Stimulated activated CD8-positive, alpha-beta memory T cell treated with anti-CD3 and anti-CD28 coated beads, Interleukin-4, amount 100 ng/mL, for 4 hours (primary cell): ENCODE data around the gene PTK6.

ENCODE experiments used
- DNase-seq, 2 donors: peaks; one replicate each; pipeline ENCODE4 v3.0.0-alpha.2; 2020; ENCODE audit warnings: low read depth in 2 of 2, low spot score in 1 of 2

PTK6 gene

DNA sequence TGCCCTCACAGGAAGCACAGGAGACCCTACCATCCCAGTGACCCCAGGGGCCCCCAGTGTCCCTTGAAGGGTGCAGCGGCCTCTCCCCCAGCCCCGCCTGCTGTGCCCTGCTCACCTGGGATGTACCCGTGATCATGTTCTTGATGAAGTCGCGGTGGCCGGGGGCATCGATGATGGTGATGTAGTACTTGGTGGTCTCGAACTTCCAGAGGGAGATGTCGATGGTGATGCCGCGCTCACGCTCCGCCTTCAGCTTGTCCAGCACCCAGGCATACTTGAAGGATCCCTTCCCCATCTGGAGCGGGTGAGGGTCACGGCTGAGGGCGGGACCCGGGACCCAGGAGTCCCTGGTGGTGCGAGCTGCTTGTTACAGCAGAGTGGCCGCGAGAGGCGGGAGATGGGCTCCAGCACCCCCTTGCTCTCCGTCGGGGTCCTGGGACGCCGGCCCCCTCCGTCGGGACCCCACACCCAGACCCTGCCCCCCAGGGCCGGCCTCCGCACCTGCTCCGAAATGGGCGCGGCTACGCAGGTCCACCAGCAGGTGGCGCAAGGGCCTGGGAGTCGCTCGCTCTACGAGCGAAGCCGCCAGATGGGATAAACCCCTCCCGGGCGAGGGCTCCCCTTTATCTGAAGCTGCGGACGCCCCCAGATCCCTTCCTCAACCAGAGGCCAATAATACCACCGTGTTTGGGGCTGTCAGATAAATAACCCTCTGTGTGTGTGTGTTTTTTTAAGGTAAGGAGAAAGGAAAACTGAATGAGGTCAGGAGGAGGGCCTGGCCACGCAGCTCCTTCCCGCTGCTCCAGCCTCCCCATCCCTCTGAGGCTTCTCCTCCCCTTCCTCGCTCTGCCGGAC, 41.2 kb downstream of the PTK6 start:
- DNase-seq = peak; percentile 40 to 52

- DNase-seq = no peak
These were observed 41.9 kb downstream of the PTK6 start for GRCh38 chr20:63495167-63495720.

GRCh38 chr20:63494420-63495166, 42.6 kb downstream of the PTK6 start:
- DNase-seq = no peak

GRCh38 chr20:63494084-63494419, 43.1 kb downstream of the PTK6 start:
- no peak for DNase-seq

- DNase-seq = no peak
These were observed 43.6 kb downstream of the PTK6 start for GRCh38 chr20:63493563-63494020.

- no peak for DNase-seq
These were observed 44.2 kb downstream of the PTK6 start for GRCh38 chr20:63492982-63493381.

GRCh38 chr20:63492518-63492917, 44.7 kb downstream of the PTK6 start:
- DNase-seq = no peak

DNA sequence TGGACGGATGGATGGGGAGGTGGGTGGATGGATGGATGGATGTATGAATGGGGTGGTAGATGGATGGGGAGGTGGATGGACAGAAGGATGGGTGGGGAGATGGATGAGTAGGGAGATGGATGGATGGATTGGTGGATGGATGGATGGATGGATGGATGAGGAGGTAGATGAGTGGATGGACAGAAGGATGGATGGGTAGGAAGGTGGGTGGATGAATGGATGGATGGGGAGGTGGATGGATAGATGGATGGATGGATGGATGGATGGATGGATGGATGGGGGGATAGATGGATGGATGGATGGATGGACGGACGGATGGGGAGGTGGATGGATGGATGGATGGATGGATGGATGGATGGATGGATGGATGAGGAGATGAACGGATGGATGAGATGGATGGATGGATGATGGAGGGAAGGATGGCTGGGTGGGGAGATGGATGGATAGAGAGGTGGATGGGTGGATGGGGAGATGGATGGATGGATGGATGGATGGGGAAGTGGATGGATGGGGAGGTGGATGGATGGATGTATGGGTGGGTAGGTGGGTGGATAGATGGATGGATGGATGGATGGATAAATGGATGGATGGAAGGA, 45.4 kb downstream of the PTK6 start:
- no peak for DNase-seq

GRCh38 chr20:63491078-63491477, 46.1 kb downstream of the PTK6 start:
- DNase-seq = no peak

DNA sequence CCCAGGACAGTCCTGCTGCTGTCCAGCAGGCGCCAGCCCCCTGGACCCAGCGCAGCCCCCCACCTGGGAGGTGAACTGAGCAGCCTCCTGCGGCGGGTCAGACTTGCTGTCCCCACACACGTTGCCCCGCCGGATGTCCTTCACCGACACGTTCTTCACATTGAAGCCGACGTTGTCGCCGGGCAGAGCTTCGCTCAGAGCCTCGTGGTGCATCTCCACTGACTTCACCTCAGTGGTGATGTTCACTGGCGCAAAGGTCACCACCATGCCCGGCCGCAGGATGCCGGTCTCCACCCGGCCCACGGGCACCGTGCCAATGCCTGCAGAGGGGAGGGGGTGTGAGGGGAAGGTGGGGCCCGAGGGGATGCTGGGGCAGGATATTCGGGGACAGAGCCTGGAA, 46.8 kb downstream of the PTK6 start:
- DNase-seq = no peak

DNA sequence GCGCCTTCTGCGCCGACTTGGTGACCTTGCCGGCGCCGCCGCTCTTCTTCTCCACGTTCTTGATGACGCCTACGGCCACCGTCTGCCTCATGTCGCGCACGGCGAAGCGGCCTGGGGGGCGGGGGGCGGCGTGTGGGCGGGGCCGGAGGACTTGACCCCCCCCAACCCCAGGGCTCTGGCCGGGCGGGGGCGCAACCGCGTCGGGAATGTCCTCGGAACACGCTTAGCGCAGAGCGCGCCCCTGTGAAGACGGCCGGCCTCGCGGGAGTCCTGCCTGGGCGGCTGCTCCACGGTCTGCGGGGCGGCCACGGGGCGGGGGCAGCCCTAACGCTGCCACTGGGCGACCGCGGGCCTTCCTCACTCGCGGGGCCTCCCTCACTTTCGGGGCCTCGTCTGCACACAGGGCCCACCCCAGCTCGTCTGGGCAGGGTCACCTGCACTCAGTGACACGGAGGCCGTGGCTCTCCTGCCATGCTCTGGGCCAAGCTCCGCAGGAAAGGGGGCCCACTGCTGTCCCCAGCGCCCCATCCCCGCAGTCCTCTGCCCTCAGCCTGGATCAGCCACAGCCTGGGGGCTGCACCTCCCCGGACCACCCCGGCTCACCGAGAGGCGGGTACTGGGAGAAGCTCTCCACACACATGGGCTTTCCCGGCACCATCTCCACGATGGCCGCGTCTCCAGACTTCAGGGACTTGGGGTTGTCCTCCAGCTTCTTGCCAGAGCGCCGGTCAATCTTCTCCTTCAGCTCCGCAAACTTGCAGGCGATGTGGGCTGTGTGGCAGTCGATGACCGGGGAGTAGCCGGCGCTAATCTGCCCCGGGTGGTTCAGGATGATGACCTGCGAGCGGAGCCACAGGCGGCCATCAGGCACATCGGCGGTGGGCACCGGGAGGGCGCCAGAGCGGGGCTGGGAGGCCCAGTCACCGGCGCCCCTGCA, 48.6 kb downstream of the PTK6 start:
- no peak for DNase-seq

- no peak for DNase-seq
These were observed 49.4 kb downstream of the PTK6 start for GRCh38 chr20:63487781-63488241.

DNA sequence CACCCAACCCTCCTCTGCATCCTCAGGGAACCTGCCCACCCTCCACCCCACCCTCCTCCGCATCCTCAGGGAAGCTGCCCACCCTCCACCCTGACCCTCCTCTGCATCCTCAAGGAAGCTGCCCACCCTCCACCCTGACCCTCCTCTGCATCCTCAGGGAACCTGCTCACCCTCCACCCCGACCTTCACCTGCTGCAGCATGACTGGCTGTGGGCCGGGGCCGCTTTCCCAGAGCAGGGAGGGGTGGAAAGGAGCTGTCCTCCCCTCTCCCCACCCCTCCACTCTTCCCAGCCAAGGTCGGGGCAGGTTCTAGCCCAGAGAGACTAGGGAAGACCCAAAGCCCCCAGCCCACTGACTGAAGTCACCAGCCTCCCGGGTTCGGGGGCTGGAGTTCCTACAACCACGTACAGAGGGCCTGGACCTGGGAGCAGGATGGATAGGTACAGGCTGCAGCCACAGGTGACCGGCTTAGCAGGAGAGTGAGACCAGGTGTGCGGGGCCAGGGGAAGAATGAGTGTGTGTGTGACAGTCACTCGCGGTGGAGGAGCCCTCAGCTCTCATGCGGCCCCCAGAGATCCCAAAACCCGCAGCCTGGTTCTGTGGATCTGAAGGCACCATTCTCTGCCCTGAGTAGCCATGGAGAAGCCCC, 49.9 kb downstream of the PTK6 start:
- DNase-seq = no peak

DNA sequence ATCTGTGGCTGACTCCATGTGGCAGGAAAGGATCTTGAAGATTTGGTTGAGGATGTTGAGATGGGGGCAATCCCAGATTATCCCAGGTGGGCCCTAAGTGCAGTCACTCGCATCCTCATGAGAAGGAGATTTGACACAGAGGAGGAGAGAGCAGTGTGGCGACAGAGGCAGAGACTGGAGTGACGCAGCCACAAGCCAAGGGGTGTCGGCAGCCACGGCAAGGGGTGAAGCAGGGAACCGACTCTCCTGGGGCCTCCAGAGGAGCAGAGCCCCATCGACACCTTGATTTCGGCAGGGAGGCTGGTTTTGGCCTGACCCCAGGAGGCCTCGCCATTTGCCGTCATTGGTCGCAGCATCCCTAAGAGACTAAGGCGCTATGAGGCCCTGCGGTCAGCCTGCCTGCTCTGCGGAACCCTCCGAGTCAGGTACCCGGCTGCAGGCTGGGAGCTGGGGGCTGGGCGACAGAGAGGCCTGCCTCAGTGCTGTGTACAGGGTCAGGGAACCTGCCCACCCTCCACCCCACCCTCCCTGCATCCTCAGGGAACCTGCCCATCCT, 50.8 kb downstream of the PTK6 start:
- DNase-seq = no peak

GRCh38 chr20:63484651-63485403, 52.3 kb downstream of the PTK6 start:
- DNase-seq = no peak

DNA sequence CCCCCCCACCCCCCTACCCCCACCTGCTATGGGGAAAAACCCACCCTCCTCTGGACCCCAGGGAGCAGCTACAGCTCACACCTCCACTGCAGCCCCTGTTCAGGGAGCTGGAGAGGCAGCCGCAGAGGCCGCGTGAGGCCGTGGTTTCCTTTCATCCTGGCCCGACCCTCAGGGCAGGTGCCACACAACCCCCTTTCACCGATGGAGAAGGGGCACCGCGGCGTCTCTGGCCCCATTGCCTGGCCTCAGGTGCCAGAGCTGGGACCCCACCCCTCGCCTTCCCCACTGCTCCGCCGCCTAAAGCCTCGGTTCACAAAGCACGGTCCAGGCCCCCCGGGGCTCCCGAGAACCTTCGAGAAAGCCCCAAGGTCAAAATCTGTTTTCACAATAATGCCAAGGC, 52.9 kb downstream of the PTK6 start:
- no peak for DNase-seq

GRCh38 chr20:63483834-63484233, 53.3 kb downstream of the PTK6 start:
- no peak for DNase-seq

- no peak for DNase-seq
These were observed 55.1 kb downstream of the PTK6 start for GRCh38 chr20:63482021-63482587.

DNA sequence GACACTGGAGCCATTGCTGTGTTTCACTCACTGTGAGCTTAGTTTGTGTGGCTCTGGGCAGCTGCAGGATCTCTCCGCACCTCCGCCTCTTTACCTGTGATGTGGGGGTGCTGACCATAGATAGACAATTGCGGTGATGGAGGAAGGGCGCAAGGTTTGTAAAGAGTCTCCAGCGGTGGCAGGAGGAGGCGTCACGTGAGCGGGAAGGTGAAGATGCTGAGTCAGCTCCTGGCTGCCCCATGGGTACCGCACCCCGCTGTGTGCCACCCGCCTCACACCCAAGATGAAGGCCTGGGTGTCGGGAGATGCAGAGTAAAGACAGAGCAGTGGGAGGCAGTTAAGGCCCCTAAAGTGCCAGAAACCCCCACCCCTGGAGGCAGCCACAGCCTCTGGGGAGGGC, 55.7 kb downstream of the PTK6 start:
- DNase-seq = no peak
